Occipital lobe (tissue), 2 donors: ENCODE measurements around the gene CNNM3. TPM values are rescaled to one million over a fixed set of nuclear protein-coding genes. Genes with fewer than 3 reads are reported as not detected.
"Not testable (repeated sequence)": the region's sequence is repeated elsewhere in the genome, so short reads cannot be mapped to it uniquely, and the experiment has no call there.

Experiments used
- DNase-seq: peaks from one replicate; lab custom pipeline; 2025; lab: John Stamatoyannopoulos, UW
- total RNA-seq: library from RNA; depleted of rRNA; stranded (reverse); fragments of >200 nt; gene quantifications from one replicate; pipeline ENCODE4 v1.2.3, GENCODE V29; 2014

CNNM3 gene
- total RNA-seq, 1 donor from 2014 or later: 8.3 TPM

- DNase-seq: no peak
Measured at GRCh38 chr2:96839293-96839874, 23.3 kb downstream of the CNNM3 start.

DNA sequence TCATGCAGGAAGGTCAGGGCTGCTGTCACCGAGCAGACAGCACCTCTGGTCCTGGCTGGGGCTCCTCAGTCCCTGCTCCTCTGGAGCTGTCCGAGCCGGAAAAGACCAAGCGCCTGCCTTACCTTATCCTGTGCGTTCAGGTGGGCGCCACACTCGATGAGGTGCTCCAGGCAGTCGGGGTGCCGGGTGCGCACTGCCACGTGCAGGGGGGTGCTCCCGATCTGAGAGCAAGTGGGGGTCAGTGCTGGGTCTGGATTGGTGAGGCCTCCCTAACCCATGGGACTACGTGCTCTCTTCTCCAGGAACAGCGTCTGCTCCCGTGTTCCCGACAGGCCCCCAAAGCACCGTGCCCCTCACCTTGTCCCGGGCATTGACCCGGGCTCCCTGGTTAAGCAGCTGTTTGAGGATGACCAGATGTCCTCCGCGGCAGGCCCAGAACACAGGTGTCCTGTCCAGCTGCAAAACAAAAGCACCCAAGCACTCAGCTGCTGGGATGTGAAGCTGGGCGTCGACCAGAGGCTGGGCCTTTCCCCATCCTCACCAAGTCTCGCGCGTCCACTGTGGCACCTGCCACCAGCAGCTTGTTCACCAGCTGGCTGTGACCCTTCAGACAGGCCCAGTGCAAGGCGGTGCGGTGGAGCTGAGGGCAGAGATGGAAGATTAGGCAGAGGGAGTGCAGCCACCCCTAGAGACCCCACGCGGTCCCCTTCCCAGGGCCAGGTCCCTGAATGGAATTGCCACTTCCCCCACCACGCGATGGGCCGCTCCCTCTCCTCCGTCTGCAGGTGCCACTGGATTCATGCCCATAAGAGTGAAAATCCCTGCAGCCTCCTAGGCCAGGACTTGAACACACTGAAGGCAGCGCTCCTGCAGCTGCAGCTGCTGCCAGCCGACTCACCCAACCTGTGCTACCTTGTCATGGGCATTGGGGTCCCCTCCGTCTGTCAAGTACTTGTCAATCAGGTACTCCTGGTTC, 24.1 kb downstream of the CNNM3 start:
- no peak for DNase-seq

DNA sequence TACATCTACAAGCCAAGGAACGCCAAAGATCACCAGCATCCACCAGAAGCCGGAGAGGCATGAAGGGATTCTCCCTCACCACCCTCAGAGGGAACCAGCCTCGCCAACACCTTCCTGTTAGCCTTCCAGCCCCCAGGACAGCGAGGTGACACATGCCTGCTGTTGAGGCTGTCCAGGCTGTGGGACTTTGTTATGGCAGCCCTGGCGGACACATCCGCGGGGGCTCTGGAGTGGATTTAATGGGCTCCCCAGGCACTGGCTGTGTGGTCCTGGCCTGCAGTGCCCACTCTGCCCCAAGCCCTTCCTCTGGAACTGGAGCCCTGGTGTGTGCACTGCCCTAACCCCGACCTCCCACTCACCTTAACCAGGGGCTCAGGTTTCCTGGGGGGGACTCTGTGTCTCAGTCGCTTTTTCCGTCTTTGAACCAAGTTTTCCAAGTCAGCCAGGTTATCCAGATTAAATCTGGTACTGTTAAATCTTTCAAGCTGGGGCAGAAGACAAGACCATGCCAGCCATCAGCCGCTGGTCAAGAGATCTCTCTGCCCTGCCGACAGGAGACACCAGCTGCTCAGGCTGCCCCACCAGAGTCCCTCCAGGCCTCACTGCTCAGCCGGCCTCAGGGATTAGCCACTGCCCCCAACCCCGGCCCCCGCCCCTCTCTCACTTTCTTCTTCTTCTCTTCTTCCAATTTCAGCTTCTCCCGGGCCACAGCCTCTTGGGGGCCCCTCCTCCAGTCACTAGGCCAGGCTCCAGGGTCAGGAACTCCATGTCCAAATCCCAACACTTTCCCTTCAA, 25.8 kb downstream of the CNNM3 start:
- no peak for DNase-seq

DNA sequence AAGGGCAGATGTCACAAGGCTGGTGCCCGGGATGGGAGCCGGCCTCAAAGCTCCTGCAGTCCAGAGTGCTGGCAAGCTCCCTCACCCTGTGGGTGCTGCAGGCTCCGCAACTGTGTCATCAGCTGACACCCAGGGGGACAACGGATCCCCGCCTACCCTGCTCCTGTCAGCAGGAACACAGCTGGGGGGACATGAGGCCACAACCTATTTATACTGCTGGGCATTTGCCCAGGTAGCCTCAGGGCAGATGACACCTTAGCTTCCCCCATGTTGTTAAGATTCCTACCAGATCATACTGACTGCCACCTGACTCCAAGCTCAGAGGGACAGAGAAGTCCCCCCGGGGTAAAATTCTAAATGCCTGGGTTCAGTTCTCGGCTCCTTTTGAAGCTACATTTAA, 26.5 kb downstream of the CNNM3 start:
- no peak for DNase-seq

GRCh38 chr2:96843538-96844268, 27.6 kb downstream of the CNNM3 start, which contains the start of gene ANKRD23:
TSS of gene ANKRD23 (minus strand) at chr2:96844021. CDS start at chr2:96843992, 29 bp downstream.
- DNase-seq: no peak

- no peak for DNase-seq
Measured at GRCh38 chr2:96844405-96844808, 28.3 kb downstream of the CNNM3 start.

GRCh38 chr2:96846825-96847224, 30.8 kb downstream of the CNNM3 start:
- no peak for DNase-seq

- DNase-seq: no peak
Measured at GRCh38 chr2:96847586-96847985, 31.5 kb downstream of the CNNM3 start.

GRCh38 chr2:96848264-96848663, 32.2 kb downstream of the CNNM3 start:
- no peak for DNase-seq

DNA sequence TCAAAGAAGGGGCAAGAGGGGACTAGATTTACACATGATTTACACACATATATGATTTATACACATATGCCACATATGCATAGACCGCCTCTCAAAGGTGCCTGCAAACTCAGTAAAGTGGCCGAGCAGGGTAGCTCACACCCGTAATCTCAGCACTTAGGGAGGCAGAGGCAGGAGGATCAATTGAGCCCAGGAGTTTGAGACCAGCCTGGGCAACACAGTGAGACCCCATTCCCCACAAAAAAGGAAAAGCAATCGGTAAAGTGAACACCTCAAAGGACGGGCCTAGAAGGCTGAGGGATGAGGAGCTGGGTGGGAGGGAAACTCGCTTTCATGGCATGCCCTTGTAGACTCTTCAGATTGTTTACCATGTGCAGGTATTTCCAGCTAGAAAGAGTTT, 36.6 kb downstream of the CNNM3 start:
- DNase-seq: no peak

GRCh38 chr2:96853321-96853720, 37.3 kb downstream of the CNNM3 start:
- no peak for DNase-seq

- no peak for DNase-seq
Measured at GRCh38 chr2:96856776-96857666, 41.0 kb downstream of the CNNM3 start.

- DNase-seq: peak; percentile 97
Measured at GRCh38 chr2:96857667-96858372, 41.8 kb downstream of the CNNM3 start, which contains the start of gene ANKRD39. TSS of gene ANKRD39 (minus strand) at chr2:96858016. CDS start at chr2:96857987, 29 bp downstream.

DNA sequence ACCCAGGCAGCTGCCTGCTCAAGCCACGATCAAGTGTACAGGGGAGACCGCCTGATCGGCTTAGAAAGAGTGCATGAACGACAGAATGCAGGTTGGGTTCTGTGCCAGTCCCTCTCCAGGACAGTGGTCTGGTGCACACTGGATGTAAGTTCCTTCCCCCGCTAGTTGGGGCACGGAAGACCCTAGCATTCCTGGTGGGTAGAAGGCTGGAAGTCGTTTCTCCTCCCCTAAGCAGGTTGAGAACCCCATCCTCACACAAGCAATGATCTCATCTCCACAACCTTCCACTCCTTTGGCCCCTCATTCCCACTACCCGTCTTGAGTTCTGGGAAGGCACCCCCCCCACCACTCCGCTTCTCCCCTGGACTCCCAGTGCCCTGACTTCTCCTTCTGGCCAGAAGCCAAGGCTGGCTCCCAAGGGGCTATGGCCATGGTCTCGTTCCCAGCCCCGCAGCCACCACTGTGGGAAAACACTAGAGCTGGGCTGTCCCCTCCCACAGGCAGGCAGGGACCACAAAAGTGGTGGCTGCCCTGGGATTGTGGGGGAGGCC, 43.1 kb downstream of the CNNM3 start:
- no peak for DNase-seq

DNA sequence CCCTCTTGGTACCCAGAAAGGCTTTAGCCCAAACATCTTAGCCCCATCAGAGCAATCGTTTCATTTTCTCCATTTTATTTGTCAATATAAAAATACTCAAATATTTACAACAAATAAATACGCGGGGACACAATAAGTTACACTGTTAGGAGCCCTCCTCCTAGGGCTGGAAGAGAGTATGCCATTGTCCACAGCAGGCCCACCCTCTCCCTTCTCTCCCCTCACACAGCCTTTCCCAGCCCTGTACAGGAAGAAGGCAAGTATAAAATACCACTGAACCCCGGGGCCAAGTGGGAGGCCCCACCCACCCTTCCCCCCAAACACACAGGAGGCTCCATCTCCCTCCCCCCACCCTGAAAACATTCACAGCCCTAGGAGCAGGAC, 43.6 kb downstream of the CNNM3 start:
- no peak for DNase-seq

DNA sequence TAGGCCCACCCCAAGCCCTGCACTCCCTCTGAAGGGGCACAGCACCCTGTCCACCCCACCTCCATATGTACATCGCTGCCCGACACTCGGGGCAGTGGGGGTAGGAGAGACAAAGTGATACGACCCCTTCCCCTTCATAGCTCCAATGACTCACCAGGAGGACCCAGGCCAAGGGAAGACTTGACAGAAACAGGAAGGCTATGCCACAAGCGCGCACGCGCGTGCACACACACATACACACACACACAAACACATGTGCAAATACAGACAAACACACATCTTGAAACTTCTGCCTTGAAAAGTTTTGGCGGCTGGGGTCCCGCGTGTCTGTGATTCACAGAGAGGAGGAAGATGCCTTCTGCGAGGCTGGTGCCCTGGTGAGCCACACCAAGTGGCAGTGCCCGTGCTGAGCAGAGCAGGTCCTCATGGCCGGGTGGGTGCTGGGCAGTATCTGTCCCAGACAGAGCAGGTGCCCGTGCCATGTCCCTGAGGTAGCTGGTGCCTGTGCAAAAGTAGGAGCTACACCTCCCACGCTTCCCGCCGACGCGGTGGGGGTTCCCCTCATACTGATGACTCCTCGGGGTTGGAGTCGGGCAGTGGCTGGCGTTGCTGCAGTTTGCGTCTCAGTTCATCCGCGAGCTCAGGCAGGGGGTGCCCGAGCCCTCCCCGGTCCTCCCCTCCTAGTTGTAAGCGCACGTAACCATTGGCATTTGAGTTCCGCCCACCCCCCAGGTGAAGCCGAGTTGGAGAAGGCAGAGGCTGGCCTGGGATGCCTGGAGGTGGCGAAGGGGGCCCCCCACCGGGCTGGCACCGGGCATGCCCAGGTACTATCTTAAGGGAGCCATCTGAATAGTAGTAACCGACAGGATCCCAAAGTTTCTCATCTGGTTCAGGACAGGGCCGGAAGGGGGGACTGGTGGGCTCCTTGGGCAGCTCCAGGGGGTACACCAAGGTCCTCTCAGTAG, 44.3 kb downstream of the CNNM3 start:
- DNase-seq: no peak

DNA sequence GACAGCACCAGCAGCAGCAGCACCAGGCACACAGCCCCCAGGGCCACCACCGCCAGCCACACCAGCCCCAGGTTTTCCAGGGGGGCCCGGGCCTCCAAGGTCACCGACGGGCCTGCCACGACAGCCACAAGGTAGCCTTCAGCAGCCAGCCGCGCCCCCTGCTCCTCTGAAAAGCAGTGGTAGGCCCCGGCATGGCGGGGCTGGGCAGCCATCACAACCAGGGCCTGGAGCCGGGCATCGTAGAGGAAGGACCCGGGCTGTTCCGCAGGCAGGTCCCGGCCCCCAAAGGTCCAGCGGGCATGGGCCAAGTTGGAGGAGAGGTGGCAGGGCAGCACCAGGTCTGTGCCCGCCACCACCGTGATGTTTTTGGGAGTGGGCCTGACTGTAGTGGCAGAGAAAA, 45.0 kb downstream of the CNNM3 start:
- no peak for DNase-seq

DNA sequence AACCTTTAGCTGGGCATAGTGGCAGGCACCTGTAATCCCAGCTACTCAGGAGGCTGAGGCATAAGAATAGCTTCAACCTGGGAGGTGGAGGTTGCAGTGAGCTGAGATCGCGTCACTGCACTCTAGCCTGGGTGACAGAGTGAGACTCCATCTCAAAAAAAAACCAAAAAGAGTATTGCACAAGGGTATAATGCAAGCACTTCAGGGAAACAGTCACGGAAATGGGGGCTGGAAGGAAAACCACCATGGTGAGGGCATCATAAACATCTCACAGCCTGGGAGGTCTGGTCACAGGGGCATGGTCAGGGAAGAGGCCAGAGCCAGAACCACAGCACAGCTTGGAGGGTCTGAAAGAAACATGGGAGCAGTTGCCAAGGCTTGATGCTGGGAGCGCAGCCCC, 47.0 kb downstream of the CNNM3 start:
- not testable (repeated sequence) for DNase-seq
